GM23338 (cell line): ENCODE results near the gene TNIP1. TPM values are rescaled to one million over a fixed set of nuclear protein-coding genes. Genes with fewer than 3 reads are reported as not detected.
A peak's percentile ranks its signal among the peaks of the same experiment; 100 is the strongest.

ENCODE experiments used
- ATAC-seq: fragments of 200-7000 bp; cut with Tn5 transposase; 3 replicates; pipeline ENCODE4 v1.9.1; 2020
- DNase-seq: peaks from one replicate; pipeline ENCODE4 v3.0.0-alpha.2; 2015; ENCODE audit warnings: low spot score
- H2AFZ ChIP-seq: fragments of 200-600 bp; sonication (generic); 2 replicates; pipeline ENCODE4 v1.8.0; 2016; ENCODE audit warnings: antibody characterized with exemption, mild to moderate bottlenecking, moderate library complexity
- H3F3A ChIP-seq: fragments of 200-600 bp; sonication (generic); replicated peaks from 2 replicates; pipeline ENCODE4 v1.8.0; 2017; ENCODE audit warnings: antibody characterized with exemption, mixed run types, low read depth
- H3K27ac ChIP-seq: fragments of 200-600 bp; sonication (generic); 2 replicates; pipeline ENCODE4 v1.6.1; 2016; ENCODE audit warnings: low read depth
- H3K27me3 ChIP-seq: fragments of 200-600 bp; sonication (generic); 2 replicates; pipeline ENCODE4 v1.8.0; 2016; ENCODE audit warnings: mild to moderate bottlenecking, mixed run types, moderate library complexity; ENCODE audit not compliant: insufficient read depth
- H3K36me3 ChIP-seq: fragments of 200-600 bp; sonication (generic); 2 replicates; pipeline ENCODE4 v1.8.0; 2016; ENCODE audit warnings: mild to moderate bottlenecking; ENCODE audit not compliant: insufficient read depth
- H3K4me1 ChIP-seq: fragments of 200-600 bp; sonication (generic); 2 replicates; pipeline ENCODE4 v1.8.0; 2016; ENCODE audit warnings: mild to moderate bottlenecking, moderate library complexity; ENCODE audit not compliant: insufficient read depth
- H3K4me2 ChIP-seq: fragments of 200-600 bp; sonication (generic); 2 replicates; pipeline ENCODE4 v1.7.1; 2017; ENCODE audit warnings: mixed run types
- H3K4me3 ChIP-seq: fragments of 200-600 bp; sonication (generic); 2 replicates; pipeline ENCODE4 v1.6.1; 2016; ENCODE audit warnings: mixed run types
- H3K79me2 ChIP-seq: fragments of 200-600 bp; sonication (generic); replicated peaks from 2 replicates; pipeline ENCODE4 v1.8.0; 2017; ENCODE audit warnings: mild to moderate bottlenecking; ENCODE audit not compliant: insufficient read depth
- H3K9me2 ChIP-seq: fragments of 200-600 bp; sonication (generic); 2 replicates; pipeline ENCODE4 v1.8.0; 2017; ENCODE audit not compliant: insufficient read depth
- H4K20me1 ChIP-seq: fragments of 200-600 bp; sonication (generic); replicated peaks from 2 replicates; pipeline ENCODE4 v1.8.0; 2017; ENCODE audit warnings: mild to moderate bottlenecking; ENCODE audit not compliant: insufficient read depth
- H3K27ac Mint-ChIP-seq: 2 replicates; pipeline ENCODE4 v1.8.0; 2020; ENCODE audit warnings: inconsistent platforms, mild to moderate bottlenecking, moderate library complexity, mixed read lengths
- H3K27me3 Mint-ChIP-seq: 3 replicates; pipeline ENCODE4 v1.8.0; 2022; ENCODE audit warnings: low read depth, mild to moderate bottlenecking, moderate library complexity, mixed read lengths, inconsistent platforms; ENCODE audit not compliant: insufficient read depth, poor library complexity
- H3K36me3 Mint-ChIP-seq: 3 replicates; pipeline ENCODE4 v1.8.0; 2021; ENCODE audit warnings: low read depth, mild to moderate bottlenecking, inconsistent platforms, moderate library complexity, mixed read lengths
- H3K4me1 Mint-ChIP-seq: 3 replicates; pipeline ENCODE4 v1.8.0; 2020; ENCODE audit warnings: mild to moderate bottlenecking, inconsistent platforms, mixed read lengths
- H3K4me3 Mint-ChIP-seq: 3 replicates; pipeline ENCODE4 v1.8.0; 2021; ENCODE audit warnings: moderate library complexity, mild to moderate bottlenecking, inconsistent platforms, mixed read lengths
- H3K9me3 Mint-ChIP-seq: 3 replicates; pipeline ENCODE4 v1.8.0; 2020; ENCODE audit warnings: moderate library complexity, mild to moderate bottlenecking, inconsistent platforms, mixed read lengths
- EZH2 ChIP-seq: fragments of 200-600 bp; sonication (generic); IDR thresholded peaks from one replicate; pipeline ENCODE4 v1.8.0; 2017; ENCODE audit warnings: antibody characterized with exemption, mild to moderate bottlenecking, low read depth; ENCODE audit not compliant: unreplicated experiment
- EZH2phosphoT487 ChIP-seq: fragments of 200-600 bp; sonication (generic); IDR thresholded peaks from one replicate; pipeline ENCODE4 v1.8.1; 2018; ENCODE audit warnings: antibody characterized with exemption; ENCODE audit not compliant: unreplicated experiment
- REST ChIP-seq: IDR thresholded peaks from one replicate; pipeline ENCODE4 v1.6.1; 2018; ENCODE audit warnings: antibody characterized with exemption; ENCODE audit not compliant: unreplicated experiment
- STAT1 ChIP-seq: IDR thresholded peaks from one replicate; pipeline ENCODE4 v1.6.1; 2016; ENCODE audit warnings: antibody characterized with exemption; ENCODE audit not compliant: unreplicated experiment
- ZNF114 ChIP-seq: fragments of 250-450 bp; sonication (Bioruptor Pico); IDR thresholded peaks from 2 replicates; pipeline ENCODE4 v1.5.0; 2020; ENCODE audit warnings: mild to moderate bottlenecking, moderate library complexity
- ZNF331 ChIP-seq: fragments of 250-450 bp; sonication (Bioruptor Pico); IDR thresholded peaks from 2 replicates; pipeline ENCODE4 v1.5.0; 2020; ENCODE audit warnings: low read depth, mild to moderate bottlenecking, moderate library complexity
- ZNF462 ChIP-seq: fragments of 250-450 bp; sonication (Bioruptor Pico); IDR thresholded peaks from 2 replicates; pipeline ENCODE4 v1.5.0; 2020; ENCODE audit warnings: mild to moderate bottlenecking, moderate library complexity
- polyA plus RNA-seq: library from polyadenylated mRNA; unstranded; fragments of >200 nt; fragmentation: Nextera tagmentation; extraction: Ambion mirVana; gene quantifications from 2 replicates; pipeline ENCODE4 v1.2.1, GENCODE V29; 2016
- total RNA-seq: library from RNA; depleted of rRNA; stranded (reverse); fragments of >200 nt; shearing (Covaris generic); gene quantifications from 2 replicates; pipeline ENCODE4 v1.2.3, GENCODE V29; 2014

Gene TNIP1
- total and polyA plus RNA-seq, 2 experiments from 2014 or later = 10.3 to 29.6 TPM

GRCh38 chr5:151095341-151096000, 14.6 kb upstream of the TNIP1 start:
- no peak overlapping the region for H3K4me2 ChIP-seq

GRCh38 chr5:151094852-151095245, 14.0 kb upstream of the TNIP1 start:
- no peaks in the 10 kb centered on the region; the same call in 2 of the 3 replicates for H3K9me3 Mint-ChIP-seq
- Histone ChIP-seq H4K20me1 (no peaks in the 10 kb centered on the region), H3K9me2 (no peaks in the 10 kb centered on the region), H3F3A (no peaks in the 10 kb centered on the region), H3K4me2 (no peak overlapping the region), H3K27me3 (no peaks in the 10 kb centered on the region), H3K4me1 (0 out of 2 replicates have a peak, but pooled peaks cover 6% of the 10 kb centered on the region), H3K27ac (no peak overlapping the region), H3K4me3 (no peak overlapping the region), H3K36me3 (no peaks in the 10 kb centered on the region), H3K79me2 (no peaks in the 10 kb centered on the region), H2AFZ (no peak overlapping the region)
- no peak overlapping the region for H3K4me3 Mint-ChIP-seq
- no peak for ATAC-seq
- peaks cover 5% of the 10 kb centered on the region for H3K27me3 Mint-ChIP-seq
- no peak for DNase-seq
- H3K4me1 Mint-ChIP-seq = peaks cover 32% of the 10 kb centered on the region
- no peaks in the 10 kb centered on the region; the same call in 2 of the 3 replicates for H3K36me3 Mint-ChIP-seq
- no peak overlapping the region for H3K27ac Mint-ChIP-seq
- TF ChIP-seq ZNF331 (CRISPR knock-in tag) (no peak), EZH2 (no peak), ZNF114 (CRISPR knock-in tag) (no peak), STAT1 (no peak), EZH2phosphoT487 (no peak), ZNF462 (CRISPR knock-in tag) (no peak)

More at GRCh38 chr5:151095341-151096000, 14.6 kb upstream of the TNIP1 start:
- Histone ChIP-seq H3K4me1 (0 out of 2 replicates have a peak, but pooled peaks cover 6% of the 10 kb centered on the region), H3K79me2 (no peaks in the 10 kb centered on the region), H3K36me3 (no peaks in the 10 kb centered on the region), H4K20me1 (no peaks in the 10 kb centered on the region), H3K27ac (no peak overlapping the region), H3K9me2 (no peaks in the 10 kb centered on the region), H3K4me3 (no peak overlapping the region), H3K27me3 (no peaks in the 10 kb centered on the region), H3F3A (no peaks in the 10 kb centered on the region), H2AFZ (no peak overlapping the region)
- no peaks in the 10 kb centered on the region; the same call in 2 of the 3 replicates for H3K36me3 Mint-ChIP-seq
- no peaks in the 10 kb centered on the region; the same call in 2 of the 3 replicates for H3K9me3 Mint-ChIP-seq
- no peak for TF ChIP-seq EZH2
- TF ChIP-seq REST = no peak
- H3K4me1 Mint-ChIP-seq = peaks cover 32% of the 10 kb centered on the region
- peak overlapping the region; percentile 3; the same call in 1 of the 2 replicates for H3K27ac Mint-ChIP-seq
- no peak overlapping the region for H3K4me3 Mint-ChIP-seq
- DNase-seq = no peak
- ATAC-seq = no peak; the same call in 2 of the 3 replicates
- H3K27me3 Mint-ChIP-seq = peaks cover 5% of the 10 kb centered on the region
